HG03159 (cell line): ENCODE measurements around the gene FBXO4.
"Not testable (repeated sequence)": the region's sequence is repeated elsewhere in the genome, so short reads cannot be mapped to it uniquely, and the experiment has no call there.

Experiments used
- ATAC-seq: cut with Tn5 transposase; IDR thresholded peaks from one replicate; pipeline ENCODE4 v1.9.1; 2021; ENCODE audit warnings: mild to moderate bottlenecking, moderate library complexity; ENCODE audit not compliant: unreplicated experiment

FBXO4 gene

DNA sequence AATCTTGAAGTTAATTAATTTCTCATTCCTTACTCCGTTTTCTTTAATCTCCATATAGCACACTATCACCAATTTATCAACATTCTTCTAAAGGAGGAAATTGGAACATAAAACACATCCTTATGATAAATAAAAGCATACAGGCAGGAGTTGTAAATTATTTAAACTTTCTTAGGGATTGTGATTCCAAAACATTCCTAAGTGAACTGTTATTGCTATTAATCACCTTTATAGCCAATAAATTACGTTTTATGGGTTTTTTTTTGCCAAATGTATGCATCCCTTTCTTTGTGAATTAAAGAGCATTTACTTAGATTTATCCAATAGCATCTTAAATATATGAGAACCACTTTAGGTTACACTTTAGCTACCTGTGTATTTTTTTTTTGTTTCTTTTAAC lies 55.3 kb downstream of the FBXO4 start:
- ATAC-seq = no peak

- ATAC-seq = no peak
These were observed 55.8 kb downstream of the FBXO4 start for GRCh38 chr5:41980870-41981269.

GRCh38 chr5:41982858-41983257 lies 57.8 kb downstream of the FBXO4 start:
- ATAC-seq = not testable (repeated sequence)

- no peak for ATAC-seq
These were observed 58.2 kb downstream of the FBXO4 start for GRCh38 chr5:41983284-41983683.

- no peak for ATAC-seq
These were observed 61.0 kb downstream of the FBXO4 start for GRCh38 chr5:41985945-41986695.
